ENCODE data around the gene SPDYE4. TPM values are rescaled to one million over a fixed set of nuclear protein-coding genes. Genes with fewer than 3 reads are reported as not detected.

The SPDYE4 gene
- polyA plus RNA-seq, 1 of the 3 experiments (the other 2 are of a cell fraction) = not detected

- Histone ChIP-seq H3K9me3 (no peaks in the 10 kb centered on the region), H3K4me1 (ENCODE audit: control insufficient read depth in 1 of 2, insufficient read depth in 2 of 2, low read depth in 1 of 2, low read length in 1 of 2) (no peaks in the 10 kb centered on the region), H3K79me2 (ENCODE audit: insufficient read depth) (no peaks in the 10 kb centered on the region), H3F3A (replicated peaks; ENCODE audit: insufficient read depth) (no peaks in the 10 kb centered on the region), H3K27ac (ENCODE audit: low read depth in 2 of 2, low read length in 1 of 2) (no peak overlapping the region), H3K9me2 (no peaks in the 10 kb centered on the region), H3K4me2 (no peak overlapping the region), H3K9ac (no peak overlapping the region), H2AFZ (ENCODE audit: low read depth) (no peak overlapping the region), H3K4me3 (ENCODE audit: low read depth in 2 of 2, low read length in 1 of 2) (no peak overlapping the region), H4K20me1 (ENCODE audit: insufficient read depth) (no peaks in the 10 kb centered on the region), H3K36me3 (replicated peaks in 1 of 2; ENCODE audit: control insufficient read depth in 1 of 2, insufficient read depth in 2 of 2, low read length in 1 of 2) (no peaks in the 10 kb centered on the region), H3K27me3 (ENCODE audit: insufficient read depth) (peaks cover 35% of the 10 kb centered on the region)
- no peak for TF ChIP-seq RFX5 (IDR thresholded peaks at IDR 0.05; ENCODE audit: low read length)
- no peak for TF ChIP-seq MXI1 (IDR thresholded peaks at IDR 0.05; ENCODE audit: low read depth, low read length)
- 0 out of 2 replicates have a peak, but pooled peaks have one; percentile 11 for TF ChIP-seq RAD21 (IDR thresholded peaks at IDR 0.05; ENCODE audit: low read length)
- TF ChIP-seq, protein P1, sequence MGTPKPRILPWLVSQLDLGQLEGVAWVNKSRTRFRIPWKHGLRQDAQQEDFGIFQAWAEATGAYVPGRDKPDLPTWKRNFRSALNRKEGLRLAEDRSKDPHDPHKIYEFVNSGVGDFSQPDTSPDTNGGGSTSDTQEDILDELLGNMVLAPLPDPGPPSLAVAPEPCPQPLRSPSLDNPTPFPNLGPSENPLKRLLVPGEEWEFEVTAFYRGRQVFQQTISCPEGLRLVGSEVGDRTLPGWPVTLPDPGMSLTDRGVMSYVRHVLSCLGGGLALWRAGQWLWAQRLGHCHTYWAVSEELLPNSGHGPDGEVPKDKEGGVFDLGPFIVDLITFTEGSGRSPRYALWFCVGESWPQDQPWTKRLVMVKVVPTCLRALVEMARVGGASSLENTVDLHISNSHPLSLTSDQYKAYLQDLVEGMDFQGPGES (IDR thresholded peaks at IDR 0.05; ENCODE audit: low read depth, low read length) = no peak
- no peak for TF ChIP-seq POLR2AphosphoS5 (IDR thresholded peaks at IDR 0.05; ENCODE audit: low read depth, low read length)
- TF ChIP-seq SMC3 (IDR thresholded peaks at IDR 0.05; ENCODE audit: low read depth, low read length) = no peak
- no peak for TF ChIP-seq FOSL2 (IDR thresholded peaks at IDR 0.05; ENCODE audit: borderline replicate concordance, low read depth)
- WGBS (ENCODE audit: low lambda C conversion rate) = 12% methylated on average over 15 of the region's 19 CpGs
- POLR2A ChIA-PET = no interaction called here
- DNase-seq = no peak
- CTCF ChIA-PET = interaction anchor here (1.0 to 1.6 kb wide), 4 partner anchors 18 to 91 kb away, joined by 3 to 4 read pairs (median 3); no protein-coding TSS in a partner anchor
Observed at GRCh38 chr17:8803531-8804420, 45.4 kb upstream of the SPDYE4 start.

- 32% methylated on average over 6 of the region's 6 CpGs for WGBS (ENCODE audit: low lambda C conversion rate)
- TF ChIP-seq GABPA (IDR thresholded peaks at IDR 0.05; ENCODE audit: low read depth) = no peak
- TF ChIP-seq NRF1 (IDR thresholded peaks at IDR 0.05; ENCODE audit: low read depth, low read length) = no peak
- no peak for TF ChIP-seq EP300 (IDR thresholded peaks at IDR 0.05; ENCODE audit: borderline replicate concordance in 1 of 2, low read depth in 1 of 2, low read length in 1 of 2)
- no peak for TF ChIP-seq GATA2 (CRISPR knock-in tag; IDR thresholded peaks at IDR 0.05)
- no peak for TF ChIP-seq RXRA (IDR thresholded peaks at IDR 0.05; ENCODE audit: borderline replicate concordance, low read depth)
- no peak for TF ChIP-seq SIN3A (IDR thresholded peaks at IDR 0.05; ENCODE audit: borderline replicate concordance, low read depth, low read length)
- TF ChIP-seq FOXJ3 (CRISPR knock-in tag; IDR thresholded peaks at IDR 0.05) = no peak
- no peak for TF ChIP-seq JUND (IDR thresholded peaks at IDR 0.05)
- TF ChIP-seq MXI1 (IDR thresholded peaks at IDR 0.05; ENCODE audit: low read depth, low read length) = no peak
- TF ChIP-seq, protein P2, sequence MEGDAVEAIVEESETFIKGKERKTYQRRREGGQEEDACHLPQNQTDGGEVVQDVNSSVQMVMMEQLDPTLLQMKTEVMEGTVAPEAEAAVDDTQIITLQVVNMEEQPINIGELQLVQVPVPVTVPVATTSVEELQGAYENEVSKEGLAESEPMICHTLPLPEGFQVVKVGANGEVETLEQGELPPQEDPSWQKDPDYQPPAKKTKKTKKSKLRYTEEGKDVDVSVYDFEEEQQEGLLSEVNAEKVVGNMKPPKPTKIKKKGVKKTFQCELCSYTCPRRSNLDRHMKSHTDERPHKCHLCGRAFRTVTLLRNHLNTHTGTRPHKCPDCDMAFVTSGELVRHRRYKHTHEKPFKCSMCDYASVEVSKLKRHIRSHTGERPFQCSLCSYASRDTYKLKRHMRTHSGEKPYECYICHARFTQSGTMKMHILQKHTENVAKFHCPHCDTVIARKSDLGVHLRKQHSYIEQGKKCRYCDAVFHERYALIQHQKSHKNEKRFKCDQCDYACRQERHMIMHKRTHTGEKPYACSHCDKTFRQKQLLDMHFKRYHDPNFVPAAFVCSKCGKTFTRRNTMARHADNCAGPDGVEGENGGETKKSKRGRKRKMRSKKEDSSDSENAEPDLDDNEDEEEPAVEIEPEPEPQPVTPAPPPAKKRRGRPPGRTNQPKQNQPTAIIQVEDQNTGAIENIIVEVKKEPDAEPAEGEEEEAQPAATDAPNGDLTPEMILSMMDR (IDR thresholded peaks at IDR 0.05) = no peak
- TF ChIP-seq ZBTB33 (IDR thresholded peaks at IDR 0.05; ENCODE audit: borderline replicate concordance, low read depth) = no peak
- no peak for TF ChIP-seq MEF2A (IDR thresholded peaks at IDR 0.05; ENCODE audit: borderline replicate concordance, low read depth)
- H3K4me1 ChIP-seq (ENCODE audit: control insufficient read depth in 1 of 2, insufficient read depth in 2 of 2, low read depth in 1 of 2, low read length in 1 of 2) = no peaks in the 10 kb centered on the region
- ChIA-PET POLR2A (no interaction called here), CTCF (no interaction called here)
- no peaks in the 10 kb centered on the region for H4K20me1 ChIP-seq (ENCODE audit: insufficient read depth)
- no peak overlapping the region for H3K27ac ChIP-seq (ENCODE audit: low read depth in 2 of 2, low read length in 1 of 2)
- H3K9ac ChIP-seq = no peak overlapping the region
- no peak overlapping the region for H3K4me3 ChIP-seq (ENCODE audit: low read depth in 2 of 2, low read length in 1 of 2)
- no peak for DNase-seq
- no peaks in the 10 kb centered on the region for H3K9me2 ChIP-seq
- peaks cover 60% of the 10 kb centered on the region for H3K27me3 ChIP-seq (ENCODE audit: insufficient read depth)
- H3F3A ChIP-seq (replicated peaks; ENCODE audit: insufficient read depth) = no peaks in the 10 kb centered on the region
- H3K79me2 ChIP-seq (ENCODE audit: insufficient read depth) = no peaks in the 10 kb centered on the region
- no peaks in the 10 kb centered on the region for H3K9me3 ChIP-seq
- H3K36me3 ChIP-seq (replicated peaks in 1 of 2; ENCODE audit: control insufficient read depth in 1 of 2, insufficient read depth in 2 of 2, low read length in 1 of 2) = no peaks in the 10 kb centered on the region
- H2AFZ ChIP-seq (ENCODE audit: low read depth) = no peak overlapping the region
- H3K4me2 ChIP-seq = no peak overlapping the region
Observed at GRCh38 chr17:8801135-8801840, 42.9 kb upstream of the SPDYE4 start.
